HCT116 (cell line): ENCODE results near the gene ATP5F1E. TPM values are rescaled to one million over a fixed set of nuclear protein-coding genes. Genes with fewer than 3 reads are reported as not detected.

ENCODE experiments used
- ATAC-seq: fragments of 200-7000 bp; cut with Tn5 transposase; 2 replicates; pipeline ENCODE4 v1.9.1; 2020; ENCODE audit warnings: mild to moderate bottlenecking, moderate library complexity
- BruUV-seq: library from RNA; stranded (reverse); fragments of 400-500 nt; replicated peaks from 2 replicates; lab custom pipeline; 2021; lab: Mats Ljungman, UMichigan
- CTCF ChIA-PET: fragments of 300-600 bp; sonication (Branson Sonifier 250); formaldehyde crosslinking; loops from one replicate; lab custom pipeline; 2021; ENCODE audit warnings: antibody characterized with exemption; lab: Charles Lee
- POLR2A ChIA-PET: fragments of 300-600, 350-600 bp; sonication (Branson Sonifier 250); formaldehyde crosslinking; loops from one replicate; lab custom pipeline; 2021; ENCODE audit warnings: antibody characterized with exemption; lab: Charles Lee
- RAD21 ChIA-PET, 2 experiments: fragments of 300-600 bp; sonication (Branson Sonifier 250); formaldehyde crosslinking; loops; one replicate each; lab custom pipeline; 2023; ENCODE audit warnings: low total read pairs in 2 of 2; ENCODE audit not compliant: uncharacterized antibody in 2 of 2, unreplicated experiment in 2 of 2, low non-redundant PET in 1 of 2; lab: Charles Lee
- DNase-seq: peaks from one replicate; pipeline ENCODE4 v3.0.0-alpha.2; 2010; ENCODE audit warnings: low read depth, low spot score
- H2AFZ ChIP-seq: fragments of 200-600 bp; shearing (Covaris generic), sonication (generic); 2 replicates; pipeline ENCODE4 v1.6.1; 2017; ENCODE audit warnings: low read depth, mixed run types, mixed read lengths, antibody characterized with exemption, low read length; ENCODE audit not compliant: poor library complexity, severe bottlenecking
- H3K27ac ChIP-seq: 2 replicates; pipeline ENCODE4 v1.5.1; 2012; ENCODE audit warnings: low read depth, low read length
- H3K27me3 ChIP-seq: fragments of 200-600 bp; sonication (generic); 2 replicates; pipeline ENCODE4 v1.6.1; 2016; ENCODE audit warnings: mixed run types, low read length, mixed read lengths; ENCODE audit not compliant: insufficient read depth
- H3K36me3 ChIP-seq, 2 experiments: fragments of 200-500 bp in 1 of 2; fragments of 200-600 bp in 1 of 2; sonication (Bioruptor generic) in 1 of 2; sonication (generic) in 1 of 2; 2 replicates each; pipeline versions ENCODE4 v1.5.1 to v1.6.1; 2014 to 2016; ENCODE audit warnings: low read length in 2 of 2, inconsistent platforms in 1 of 2, mixed read lengths in 1 of 2, mixed run types in 1 of 2; ENCODE audit not compliant: insufficient read depth in 2 of 2, control insufficient read depth in 1 of 2
- H3K4me1 ChIP-seq, 2 experiments: fragments of 200-600 bp in 1 of 2; sonication (generic) in 1 of 2; 2 replicates each; pipeline versions ENCODE4 v1.5.1 to v1.6.1; 2012 to 2017; ENCODE audit warnings: low read length in 2 of 2, inconsistent platforms in 1 of 2, mild to moderate bottlenecking in 1 of 2, mixed read lengths in 1 of 2, mixed run types in 1 of 2, moderate library complexity in 1 of 2; ENCODE audit not compliant: insufficient read depth in 2 of 2, control insufficient read depth in 1 of 2
- H3K4me2 ChIP-seq: fragments of 200-600 bp; sonication (generic); 2 replicates; pipeline ENCODE4 v1.6.1; 2017; ENCODE audit warnings: mixed run types, low read length, mixed read lengths
- H3K4me3 ChIP-seq, 2 experiments: fragments of 200-600 bp in 1 of 2; sonication (generic) in 1 of 2; replicated peaks in 1 of 2; 2 replicates each; pipeline ENCODE4 v1.5.1; 2011 to 2016; ENCODE audit warnings: low read length in 2 of 2, control low read depth in 1 of 2, low read depth in 1 of 2, mild to moderate bottlenecking in 1 of 2, mixed read lengths in 1 of 2, mixed run types in 1 of 2
- H3K79me2 ChIP-seq: fragments of 200-600 bp; sonication (generic); 2 replicates; pipeline ENCODE4 v1.6.1; 2017; ENCODE audit warnings: mild to moderate bottlenecking, mixed run types, low read length, moderate library complexity, mixed read lengths; ENCODE audit not compliant: insufficient read depth
- H3K9ac ChIP-seq: fragments of 200-600 bp; sonication (generic); 2 replicates; pipeline ENCODE4 v1.6.1; 2016; ENCODE audit warnings: low read length, mixed read lengths
- H3K9me2 ChIP-seq: fragments of 200-600 bp; sonication (generic), shearing (Covaris generic); 2 replicates; pipeline ENCODE4 v1.6.1; 2017; ENCODE audit warnings: mixed run types, mild to moderate bottlenecking, moderate library complexity; ENCODE audit not compliant: insufficient read depth
- H3K9me3 ChIP-seq, 2 experiments: fragments of 200-500 bp in 1 of 2; fragments of 200-600 bp in 1 of 2; sonication (Bioruptor generic) in 1 of 2; sonication (generic) in 1 of 2; 2 replicates each; pipeline ENCODE4 v1.6.1; 2014 to 2017; ENCODE audit warnings: low read length in 2 of 2, mixed read lengths in 2 of 2, inconsistent platforms in 1 of 2, low read depth in 1 of 2, mild to moderate bottlenecking in 1 of 2, mixed run types in 1 of 2, moderate library complexity in 1 of 2; ENCODE audit not compliant: control insufficient read depth in 1 of 2, insufficient read depth in 1 of 2
- H4K20me1 ChIP-seq: fragments of 200-600 bp; sonication (generic), shearing (Covaris generic); 2 replicates; pipeline ENCODE4 v1.6.1; 2017; ENCODE audit warnings: mixed run types, mild to moderate bottlenecking, moderate library complexity; ENCODE audit not compliant: insufficient read depth
- ATF3 ChIP-seq: IDR thresholded peaks from 2 replicates; pipeline ENCODE4 v1.6.1; 2012
- CBX3 ChIP-seq: IDR thresholded peaks from 2 replicates; pipeline ENCODE4 v1.6.1; 2012; ENCODE audit warnings: low read depth
- CEBPB ChIP-seq: IDR thresholded peaks from 2 replicates; pipeline ENCODE4 v1.6.1; 2012; ENCODE audit warnings: low read depth
- CTCF ChIP-seq, 3 experiments: fragments of 200-600 bp in 1 of 3; sonication (generic) in 1 of 3; IDR thresholded peaks in 2 of 3; conservative IDR thresholded peaks in 1 of 3; 2 replicates each; pipeline ENCODE4 v1.5.1; 2012 to 2017; ENCODE audit warnings: low read depth in 2 of 3, low read length in 2 of 3, antibody characterized with exemption in 1 of 3, borderline replicate concordance in 1 of 3, control low read depth in 1 of 3, mild to moderate bottlenecking in 1 of 3, mixed read lengths in 1 of 3, mixed run types in 1 of 3, moderate library complexity in 1 of 3; ENCODE audit not compliant: insufficient read depth in 1 of 3
- EGR1 ChIP-seq: IDR thresholded peaks from 2 replicates; pipeline ENCODE4 v1.6.1; 2012; ENCODE audit warnings: low read depth
- ELF1 ChIP-seq: IDR thresholded peaks from 2 replicates; pipeline ENCODE4 v1.6.1; 2012; ENCODE audit warnings: low read depth, borderline replicate concordance
- EZH2 ChIP-seq: fragments of 200-600 bp; sonication (generic); IDR thresholded peaks from 2 replicates; pipeline ENCODE4 v1.6.1; 2017; ENCODE audit warnings: antibody characterized with exemption, mixed run types
- FOSL1 ChIP-seq: IDR thresholded peaks from 2 replicates; pipeline ENCODE4 v1.6.1; 2012; ENCODE audit warnings: low read depth
- MAX ChIP-seq: IDR thresholded peaks from 2 replicates; pipeline ENCODE4 v1.6.1; 2012
- POLR2A ChIP-seq: IDR thresholded peaks from 2 replicates; pipeline ENCODE4 v1.7.0; 2011; ENCODE audit warnings: borderline replicate concordance; ENCODE audit not compliant: insufficient read depth, insufficient read length; ENCODE audit errors: extremely low read depth
- RAD21 ChIP-seq: IDR thresholded peaks from 2 replicates; pipeline ENCODE4 v1.6.1; 2012; ENCODE audit warnings: low read depth, mild to moderate bottlenecking
- SIN3A ChIP-seq: IDR thresholded peaks from 2 replicates; pipeline ENCODE4 v1.6.1; 2012; ENCODE audit warnings: low read depth
- SP1 ChIP-seq: IDR thresholded peaks from 2 replicates; pipeline ENCODE4 v1.6.1; 2012; ENCODE audit warnings: low read depth
- SRF ChIP-seq: IDR thresholded peaks from 2 replicates; pipeline ENCODE4 v1.6.1; 2012; ENCODE audit warnings: low read depth
- TCF7L2 ChIP-seq: IDR thresholded peaks from 2 replicates; pipeline ENCODE4 v1.7.0; 2011; ENCODE audit warnings: borderline replicate concordance, inconsistent platforms; ENCODE audit not compliant: insufficient read depth, insufficient read length; ENCODE audit errors: extremely low read depth
- YY1 ChIP-seq: IDR thresholded peaks from 2 replicates; pipeline ENCODE4 v1.6.1; 2011; ENCODE audit warnings: low read length, low read depth, moderate library complexity, mild to moderate bottlenecking; ENCODE audit not compliant: insufficient replicate concordance; ENCODE audit errors: extremely low read depth
- ZBTB33 ChIP-seq: IDR thresholded peaks from 2 replicates; pipeline ENCODE4 v1.6.1; 2011; ENCODE audit warnings: mild to moderate bottlenecking, low read length, moderate library complexity; ENCODE audit not compliant: insufficient replicate concordance; ENCODE audit errors: extremely low read depth
- ZFX ChIP-seq: fragments of 450-650 bp; IDR thresholded peaks from 2 replicates; pipeline ENCODE4 v1.6.1; 2017
- intact Hi-C: fragments of 100-400 bp; cut with micrococcal nuclease; formaldehyde crosslinking; loops from 2 replicates; pipeline ENCODE4 v1.10.0; 2022
- total RNA-seq: library from RNA; stranded (reverse); gene quantifications from one replicate; pipeline ENCODE4 v1.2.1, GENCODE V29; 2021; ENCODE audit not compliant: unreplicated experiment

ATP5F1E gene
- total RNA-seq, 1 experiment from 2014 or later, result 72.8 TPM

GRCh38 chr20:59019217-59019616 is 12.9 kb downstream of the ATP5F1E start, which contains the start of gene TUBB1:
TSS of gene TUBB1 (plus strand) at chr20:59019429. CDS start at chr20:59019523, 94 bp downstream.
- ATAC-seq (no peak), DNase-seq (no peak)
- no peaks in the 10 kb centered on the region for H3K9me3 ChIP-seq
- TF ChIP-seq TCF7L2, result no peak
- H4K20me1 ChIP-seq, result no peaks in the 10 kb centered on the region
- H3K27ac ChIP-seq, result no peak within 1 kb of the TSS
- intact Hi-C loops, result no loop called here
- ChIA-PET CTCF (interaction anchor here (1.0 kb wide), 1 partner anchor 13 kb away, joined by 3 read pairs; the partner anchor contains the start of gene ATP5F1E), POLR2A (interaction anchor here (0.6 kb wide), 1 partner anchor 37 kb away, joined by 6 read pairs; no protein-coding TSS in a partner anchor), RAD21 (no interaction called here)
- H3K79me2 ChIP-seq, result no peaks in the 10 kb centered on the region; the same call in 1 of the 2 replicates
- no peak within 1 kb of the TSS for H2AFZ ChIP-seq
- no peak within 1 kb of the TSS for H3K4me2 ChIP-seq
- no peaks in the 10 kb centered on the region for H3K9me2 ChIP-seq
- H3K36me3 ChIP-seq, result peaks cover 3 to 17% of the 10 kb centered on the region in 2 experiments; a peak in 2 of 4 replicates
- H3K4me3 ChIP-seq, result no peak within 1 kb of the TSS
- H3K27me3 ChIP-seq, result no peaks in the 10 kb centered on the region
- H3K4me1 ChIP-seq, result peaks cover 0 to 5% of the 10 kb centered on the region in 2 experiments; a peak in 2 of 4 replicates
- no peak within 1 kb of the TSS for H3K9ac ChIP-seq
- no TSS peak for BruUV-seq

GRCh38 chr20:59018817-59019216 is 13.3 kb downstream of the ATP5F1E start:
- POLR2A ChIA-PET, result no interaction called here
- Histone ChIP-seq H3K27me3 (no peaks in the 10 kb centered on the region), H3K27ac (no peak overlapping the region), H3K9me3 (no peaks in the 10 kb centered on the region), H3K79me2 (no peaks in the 10 kb centered on the region), H3K9ac (no peak overlapping the region), H3K4me3 (no peak overlapping the region), H4K20me1 (no peaks in the 10 kb centered on the region), H3K4me1 (peaks cover 0 to 5% of the 10 kb centered on the region in 2 experiments; a peak in 2 of 4 replicates), H3K4me2 (no peak overlapping the region), H3K36me3 (peaks cover 3 to 13% of the 10 kb centered on the region in 2 experiments; a peak in 2 of 4 replicates), H3K9me2 (no peaks in the 10 kb centered on the region), H2AFZ (no peak overlapping the region)
- intact Hi-C loops, result no loop called here
- ATAC-seq (no peak), DNase-seq (no peak)
- CTCF ChIA-PET, result no interaction called here
- BruUV-seq, result no TSS peak
- RAD21 ChIA-PET, result no interaction called here
- TF ChIP-seq FOSL1 (no peak), SIN3A (no peak), POLR2A (no peak), SRF (no peak), ATF3 (no peak), CTCF (IDR thresholded peaks at IDR 0.05 in 2 of 3, conservative IDR thresholded peaks at IDR 0.05 in 1 of 3; ENCODE audit: borderline replicate concordance in 1 of 3, insufficient read depth in 1 of 3, low read depth in 2 of 3, low read length in 2 of 3) (no peak), TCF7L2 (no peak), ELF1 (no peak), RAD21 (no peak), CEBPB (no peak), ZFX (no peak), SP1 (no peak), YY1 (no peak), EGR1 (no peak), EZH2 (no peak), ZBTB33 (no peak), MAX (no peak), CBX3 (no peak)
